NB4 (cell line): ENCODE measurements around the gene DSCAM.

ENCODE experiments used
- MYC ChIP-seq: IDR thresholded peaks from 2 replicates; pipeline ENCODE4 v1.6.1; 2011; ENCODE audit warnings: low read depth, low read length
- POLR2A ChIP-seq: IDR thresholded peaks from 2 replicates; pipeline ENCODE4 v1.6.1; 2011; ENCODE audit warnings: mild to moderate bottlenecking; ENCODE audit not compliant: insufficient read length; ENCODE audit errors: extremely low read depth
- TF ChIP-seq, protein P1 (sequence below): IDR thresholded peaks from one replicate; pipeline ENCODE4 v1.5.1; 2012; ENCODE audit warnings: low read depth, low read length
- TF ChIP-seq, protein P2 (sequence below): IDR thresholded peaks from 2 replicates; pipeline ENCODE4 v1.6.1; 2011; ENCODE audit warnings: low read depth, low read length

DNA sequence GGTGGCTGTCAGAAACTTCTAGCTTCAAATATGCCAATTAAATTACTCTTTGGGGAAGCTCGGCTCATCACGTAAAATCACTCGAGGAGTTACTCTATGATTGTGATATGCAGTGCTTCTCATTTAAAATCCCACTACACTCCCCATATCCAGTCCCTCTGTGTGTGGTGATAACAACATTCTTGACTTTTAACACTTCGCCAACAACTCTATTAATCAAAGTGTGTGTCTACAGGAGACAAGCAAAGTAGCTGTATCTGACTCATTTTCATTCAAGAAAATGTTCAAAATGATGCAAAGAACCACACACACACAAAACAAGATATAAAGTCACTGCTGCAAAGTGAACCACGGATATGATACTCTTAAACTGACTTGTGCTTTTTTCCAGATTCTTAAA lies 341.3 kb downstream of the DSCAM start:
- TF ChIP-seq MYC (no peak), POLR2A (no peak)
- TF ChIP-seq, protein P1, sequence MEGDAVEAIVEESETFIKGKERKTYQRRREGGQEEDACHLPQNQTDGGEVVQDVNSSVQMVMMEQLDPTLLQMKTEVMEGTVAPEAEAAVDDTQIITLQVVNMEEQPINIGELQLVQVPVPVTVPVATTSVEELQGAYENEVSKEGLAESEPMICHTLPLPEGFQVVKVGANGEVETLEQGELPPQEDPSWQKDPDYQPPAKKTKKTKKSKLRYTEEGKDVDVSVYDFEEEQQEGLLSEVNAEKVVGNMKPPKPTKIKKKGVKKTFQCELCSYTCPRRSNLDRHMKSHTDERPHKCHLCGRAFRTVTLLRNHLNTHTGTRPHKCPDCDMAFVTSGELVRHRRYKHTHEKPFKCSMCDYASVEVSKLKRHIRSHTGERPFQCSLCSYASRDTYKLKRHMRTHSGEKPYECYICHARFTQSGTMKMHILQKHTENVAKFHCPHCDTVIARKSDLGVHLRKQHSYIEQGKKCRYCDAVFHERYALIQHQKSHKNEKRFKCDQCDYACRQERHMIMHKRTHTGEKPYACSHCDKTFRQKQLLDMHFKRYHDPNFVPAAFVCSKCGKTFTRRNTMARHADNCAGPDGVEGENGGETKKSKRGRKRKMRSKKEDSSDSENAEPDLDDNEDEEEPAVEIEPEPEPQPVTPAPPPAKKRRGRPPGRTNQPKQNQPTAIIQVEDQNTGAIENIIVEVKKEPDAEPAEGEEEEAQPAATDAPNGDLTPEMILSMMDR: no peak
- TF ChIP-seq, protein P2, sequence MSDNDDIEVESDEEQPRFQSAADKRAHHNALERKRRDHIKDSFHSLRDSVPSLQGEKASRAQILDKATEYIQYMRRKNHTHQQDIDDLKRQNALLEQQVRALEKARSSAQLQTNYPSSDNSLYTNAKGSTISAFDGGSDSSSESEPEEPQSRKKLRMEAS: no peak
